PC-9 (cell line): ENCODE measurements around the gene CASKIN1.

Experiments
- CTCF ChIP-seq: fragments of 200-600 bp; sonication (generic); conservative IDR thresholded peaks from 2 replicates; pipeline ENCODE4 v1.6.1; 2017; ENCODE audit warnings: mixed run types, antibody characterized with exemption, mild to moderate bottlenecking, moderate library complexity
- EZH2 ChIP-seq: fragments of 200-600 bp; sonication (generic); IDR thresholded peaks from 2 replicates; pipeline ENCODE4 v1.8.0; 2017; ENCODE audit warnings: antibody characterized with exemption, low read depth

DNA sequence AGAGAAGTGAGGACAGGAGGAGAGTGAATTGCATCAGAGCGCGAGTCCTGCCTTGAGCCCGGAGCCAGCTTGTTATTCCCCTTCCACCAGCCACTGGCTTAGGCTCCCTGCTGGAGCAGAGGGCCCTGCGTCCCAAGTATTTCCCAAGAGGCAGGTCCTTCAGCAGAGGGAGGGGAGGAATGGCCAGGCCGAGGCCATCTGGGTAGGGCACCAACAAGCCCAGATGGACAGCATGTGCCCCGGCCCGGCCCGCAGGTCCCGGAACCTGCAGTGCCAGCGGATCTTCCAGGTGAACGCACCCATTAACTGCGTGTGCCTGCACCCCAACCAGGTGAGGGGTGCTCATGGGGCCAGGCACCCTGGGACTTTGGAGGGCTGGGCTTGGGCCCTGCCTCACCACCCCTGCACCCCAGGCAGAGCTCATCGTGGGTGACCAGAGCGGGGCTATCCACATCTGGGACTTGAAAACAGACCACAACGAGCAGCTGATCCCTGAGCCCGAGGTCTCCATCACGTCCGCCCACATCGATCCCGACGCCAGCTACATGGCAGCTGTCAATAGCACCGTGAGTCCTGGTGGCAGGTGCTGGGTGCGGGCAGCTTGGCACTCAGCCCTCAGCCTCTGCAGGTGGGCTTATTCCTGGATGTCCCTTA is 10.5 kb upstream of the CASKIN1 start:
- TF ChIP-seq EZH2 (no peak), CTCF (no peak)
